ENCODE measurements around the gene PDAP1.

DNA sequence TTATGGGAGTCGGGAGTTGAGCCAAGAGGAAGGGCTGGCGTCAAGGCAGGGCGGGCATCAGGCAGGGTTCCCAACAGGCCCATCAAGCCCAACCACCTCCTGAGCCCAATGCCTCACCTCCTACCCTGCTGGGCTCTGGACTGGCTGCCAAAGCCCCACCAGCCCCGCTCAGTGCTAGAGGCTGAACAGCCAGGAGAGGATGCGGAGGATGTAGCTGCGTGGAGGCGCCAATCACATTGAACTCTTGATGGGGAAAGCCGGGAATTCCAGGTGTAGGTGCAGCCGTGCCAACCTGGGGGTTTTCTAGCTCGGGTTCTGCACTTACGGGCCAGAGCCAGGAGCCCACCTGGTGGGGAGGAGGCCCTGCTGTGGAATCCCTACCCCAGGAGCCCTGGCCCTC is 44.7 kb upstream of the PDAP1 start:
- TF ChIP-seq EP300 (IDR thresholded peaks at IDR 0.05) (no peak), CTCF (IDR thresholded peaks at IDR 0.05) (no peak), POLR2AphosphoS5 (IDR thresholded peaks at IDR 0.05) (no peak), POLR2A (IDR thresholded peaks at IDR 0.05; ENCODE audit: low read depth) (no peak)
